ENCODE data around the gene SH3GL2.
A peak's percentile ranks its signal among the peaks of the same experiment; 100 is the strongest.

Gene SH3GL2

GRCh38 chr9:17578911-17579793 is at the start of gene SH3GL2:
Gene SH3GL2 (plus strand): TSS chr9:17579066.
- DNase-seq, result peak; percentile 83

- peak; percentile 81 for DNase-seq
These were observed 47.1 kb upstream of the SH3GL2 start for GRCh38 chr9:17531642-17532254.

- DNase-seq, result no peak
These were observed 46.4 kb upstream of the SH3GL2 start for GRCh38 chr9:17532461-17532860.

- DNase-seq, result no peak
These were observed 43.7 kb upstream of the SH3GL2 start for GRCh38 chr9:17535176-17535575.

GRCh38 chr9:17536027-17536426 is 42.8 kb upstream of the SH3GL2 start:
- no peak for DNase-seq

GRCh38 chr9:17551023-17551422 is 27.8 kb upstream of the SH3GL2 start:
- DNase-seq, result no peak

- no peak for DNase-seq
These were observed 23.4 kb upstream of the SH3GL2 start for GRCh38 chr9:17555362-17556054.

GRCh38 chr9:17556255-17556654 is 22.6 kb upstream of the SH3GL2 start:
- no peak for DNase-seq

GRCh38 chr9:17556935-17557334 is 21.9 kb upstream of the SH3GL2 start:
- DNase-seq, result no peak

- no peak for DNase-seq
These were observed 7.0 kb upstream of the SH3GL2 start for GRCh38 chr9:17571825-17572224.

GRCh38 chr9:17574342-17574741 is 4.5 kb upstream of the SH3GL2 start:
- DNase-seq, result no peak

GRCh38 chr9:17578577-17578910 is 322 bp upstream of the SH3GL2 start:
- DNase-seq, result no peak

- DNase-seq, result peak; percentile 25
These were observed 1.3 kb downstream of the SH3GL2 start for GRCh38 chr9:17580119-17580518.

GRCh38 chr9:17587113-17587512 is 8.2 kb downstream of the SH3GL2 start:
- DNase-seq, result no peak

- no peak for DNase-seq
These were observed 9.5 kb downstream of the SH3GL2 start for GRCh38 chr9:17588395-17588794.

GRCh38 chr9:17588941-17589340 is 10.1 kb downstream of the SH3GL2 start:
- no peak for DNase-seq

- DNase-seq, result no peak
These were observed 10.9 kb downstream of the SH3GL2 start for GRCh38 chr9:17589771-17590170.

- DNase-seq, result no peak
These were observed 16.1 kb downstream of the SH3GL2 start for GRCh38 chr9:17594961-17595360.

GRCh38 chr9:17597977-17598376 is 19.1 kb downstream of the SH3GL2 start:
- DNase-seq, result no peak

GRCh38 chr9:17600962-17601593 is 22.2 kb downstream of the SH3GL2 start:
- no peak for DNase-seq

GRCh38 chr9:17604556-17604955 is 25.7 kb downstream of the SH3GL2 start:
- DNase-seq, result no peak

- DNase-seq, result no peak
These were observed 30.6 kb downstream of the SH3GL2 start for GRCh38 chr9:17609312-17610005.

GRCh38 chr9:17611342-17611741 is 32.5 kb downstream of the SH3GL2 start:
- no peak for DNase-seq
